ENCODE results near the gene PIP4K2C.
"Not testable (repeated sequence)": the region's sequence is repeated elsewhere in the genome, so short reads cannot be mapped to it uniquely, and the experiment has no call there.

The PIP4K2C gene

GRCh38 chr12:57558864-57559263 lies 32.1 kb upstream of the PIP4K2C start:
- ChIA-PET CTCF (interaction anchor here (0.5 kb wide), 1 partner anchor 98 kb away, joined by 3 read pairs; no protein-coding TSS in a partner anchor), POLR2A (interaction anchor here (1.0 kb wide), 1 partner anchor 13 kb away, joined by 3 read pairs; no protein-coding TSS in a partner anchor)
- DNase-seq (ENCODE audit: extremely low spot score), result no peak
- TF ChIP-seq TARDBP (IDR thresholded peaks at IDR 0.05), result no peak
- no peak for TF ChIP-seq NFRKB (IDR thresholded peaks at IDR 0.05)
- TF ChIP-seq BHLHE40 (IDR thresholded peaks at IDR 0.05; ENCODE audit: borderline replicate concordance), result no peak
- no peak for TF ChIP-seq L3MBTL2 (conservative IDR thresholded peaks at IDR 0.05)

GRCh38 chr12:57560516-57560915 lies 30.5 kb upstream of the PIP4K2C start:
- CTCF ChIA-PET, result no interaction called here
- POLR2A ChIA-PET, result no interaction called here
- DNase-seq (ENCODE audit: extremely low spot score), result no peak

GRCh38 chr12:57561117-57561516 lies 29.9 kb upstream of the PIP4K2C start:
- CTCF ChIA-PET, result interaction anchor here (0.7 kb wide), 1 partner anchor 18 kb away, joined by 3 read pairs; no protein-coding TSS in a partner anchor
- POLR2A ChIA-PET; DNase-seq (ENCODE audit: extremely low spot score): not testable (repeated sequence)

More at GRCh38 chr12:57560516-57560915, 30.5 kb upstream of the PIP4K2C start:
- TF ChIP-seq ZNF384 (IDR thresholded peaks at IDR 0.05) (no peak), NFRKB (IDR thresholded peaks at IDR 0.05) (no peak), FOXK2 (IDR thresholded peaks at IDR 0.05) (no peak), FOXA1 (IDR thresholded peaks at IDR 0.05) (no peak), ARNT (IDR thresholded peaks at IDR 0.05) (no peak), L3MBTL2 (conservative IDR thresholded peaks at IDR 0.05) (no peak), BHLHE40 (IDR thresholded peaks at IDR 0.05; ENCODE audit: borderline replicate concordance) (no peak), FOXM1 (IDR thresholded peaks at IDR 0.05; ENCODE audit: borderline replicate concordance) (no peak), SUZ12 (IDR thresholded peaks at IDR 0.05) (no peak)
- TF ChIP-seq, protein P1, sequence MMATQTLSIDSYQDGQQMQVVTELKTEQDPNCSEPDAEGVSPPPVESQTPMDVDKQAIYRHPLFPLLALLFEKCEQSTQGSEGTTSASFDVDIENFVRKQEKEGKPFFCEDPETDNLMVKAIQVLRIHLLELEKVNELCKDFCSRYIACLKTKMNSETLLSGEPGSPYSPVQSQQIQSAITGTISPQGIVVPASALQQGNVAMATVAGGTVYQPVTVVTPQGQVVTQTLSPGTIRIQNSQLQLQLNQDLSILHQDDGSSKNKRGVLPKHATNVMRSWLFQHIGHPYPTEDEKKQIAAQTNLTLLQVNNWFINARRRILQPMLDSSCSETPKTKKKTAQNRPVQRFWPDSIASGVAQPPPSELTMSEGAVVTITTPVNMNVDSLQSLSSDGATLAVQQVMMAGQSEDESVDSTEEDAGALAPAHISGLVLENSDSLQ (IDR thresholded peaks at IDR 0.05), result no peak

GRCh38 chr12:57563358-57563757 lies 27.6 kb upstream of the PIP4K2C start:
- POLR2A ChIA-PET, result no interaction called here
- DNase-seq (ENCODE audit: extremely low spot score), result no peak
- TF ChIP-seq, protein P1 (IDR thresholded peaks at IDR 0.05), result no peak
- TF ChIP-seq ZNF384 (IDR thresholded peaks at IDR 0.05), result no peak
- TF ChIP-seq L3MBTL2 (conservative IDR thresholded peaks at IDR 0.05), result no peak
- TF ChIP-seq LEF1 (IDR thresholded peaks at IDR 0.05; ENCODE audit: borderline replicate concordance), result no peak
- no peak for TF ChIP-seq SUZ12 (IDR thresholded peaks at IDR 0.05)
- no peak for TF ChIP-seq TARDBP (IDR thresholded peaks at IDR 0.05)
- TF ChIP-seq HDGF (IDR thresholded peaks at IDR 0.05; ENCODE audit: borderline replicate concordance), result no peak
- TF ChIP-seq ARNT (IDR thresholded peaks at IDR 0.05), result no peak
- no peak for TF ChIP-seq BHLHE40 (IDR thresholded peaks at IDR 0.05; ENCODE audit: borderline replicate concordance)
- no peak for TF ChIP-seq FOXM1 (IDR thresholded peaks at IDR 0.05; ENCODE audit: borderline replicate concordance)
- no peak for TF ChIP-seq CTBP1 (IDR thresholded peaks at IDR 0.05; ENCODE audit: borderline replicate concordance)
- TF ChIP-seq NFRKB (IDR thresholded peaks at IDR 0.05), result no peak
- no peak for TF ChIP-seq SP1 (IDR thresholded peaks at IDR 0.05)
- no peak for TF ChIP-seq FOXK2 (IDR thresholded peaks at IDR 0.05)
- no peak for TF ChIP-seq FOXA1 (IDR thresholded peaks at IDR 0.05)
- TF ChIP-seq ELF4 (IDR thresholded peaks at IDR 0.05), result no peak
- CTCF ChIA-PET, result interaction anchor here (1.5 kb wide), 1 partner anchor 20 kb away, joined by 3 read pairs; no protein-coding TSS in a partner anchor

GRCh38 chr12:57564178-57564740 lies 26.7 kb upstream of the PIP4K2C start:
- ChIA-PET CTCF (interaction anchor here (1.5 kb wide), 1 partner anchor 19 kb away, joined by 3 read pairs; no protein-coding TSS in a partner anchor), POLR2A (no interaction called here)
- no peak for TF ChIP-seq SP1 (IDR thresholded peaks at IDR 0.05)
- TF ChIP-seq CTBP1 (IDR thresholded peaks at IDR 0.05; ENCODE audit: borderline replicate concordance), result no peak
- TF ChIP-seq L3MBTL2 (conservative IDR thresholded peaks at IDR 0.05), result no peak
- no peak for TF ChIP-seq ARNT (IDR thresholded peaks at IDR 0.05)
- TF ChIP-seq BHLHE40 (IDR thresholded peaks at IDR 0.05; ENCODE audit: borderline replicate concordance), result no peak
- TF ChIP-seq LEF1 (IDR thresholded peaks at IDR 0.05; ENCODE audit: borderline replicate concordance), result no peak
- no peak for TF ChIP-seq FOXA1 (IDR thresholded peaks at IDR 0.05)
- TF ChIP-seq, protein P1 (IDR thresholded peaks at IDR 0.05), result no peak
- no peak for TF ChIP-seq TARDBP (IDR thresholded peaks at IDR 0.05)
- DNase-seq (ENCODE audit: extremely low spot score), result no peak

DNA sequence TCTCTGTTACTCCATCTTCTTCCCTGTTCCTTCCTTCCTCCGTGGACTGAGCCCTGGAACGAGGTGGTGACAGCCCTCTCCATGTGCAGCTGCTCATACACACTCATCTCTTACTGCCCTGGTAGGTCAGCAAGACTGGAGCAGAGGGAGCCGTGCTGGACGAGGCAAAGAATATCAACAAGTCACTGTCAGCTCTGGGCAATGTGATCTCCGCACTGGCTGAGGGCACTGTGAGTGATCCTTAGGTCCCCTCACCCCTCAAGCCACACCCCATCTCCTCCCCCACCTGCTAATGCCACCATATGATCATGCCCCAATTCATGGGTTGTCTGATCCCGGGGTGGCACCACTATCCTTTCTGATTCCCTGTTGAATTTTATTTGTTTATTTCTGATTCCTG lies 22.2 kb upstream of the PIP4K2C start:
- DNase-seq (ENCODE audit: extremely low spot score), result no peak
- ChIA-PET CTCF (no interaction called here), POLR2A (interaction anchor here (1.0 kb wide), 1 partner anchor 48 kb away, joined by 3 read pairs; the partner anchor contains the start of gene DDIT3)
- TF ChIP-seq ZNF384 (IDR thresholded peaks at IDR 0.05) (no peak), CTBP1 (IDR thresholded peaks at IDR 0.05; ENCODE audit: borderline replicate concordance) (no peak), NFRKB (IDR thresholded peaks at IDR 0.05) (no peak), ARNT (IDR thresholded peaks at IDR 0.05) (no peak), SUZ12 (IDR thresholded peaks at IDR 0.05) (no peak), FOXA1 (IDR thresholded peaks at IDR 0.05) (no peak), FOXK2 (IDR thresholded peaks at IDR 0.05) (no peak), L3MBTL2 (conservative IDR thresholded peaks at IDR 0.05) (no peak), TARDBP (IDR thresholded peaks at IDR 0.05) (no peak), ELF4 (IDR thresholded peaks at IDR 0.05) (no peak), FOXM1 (IDR thresholded peaks at IDR 0.05; ENCODE audit: borderline replicate concordance) (no peak)
- TF ChIP-seq, protein P1 (IDR thresholded peaks at IDR 0.05), result no peak

Data from HEK293T (cell line).